OCI-LY3 (cell line): Measurements from ENCODE around the gene KIF15.
A peak's percentile ranks its signal among the peaks of the same experiment; 100 is the strongest.

ENCODE experiments used
- H2AFZ ChIP-seq: fragments of 200-600, 300-600 bp; shearing (Covaris generic); 2 replicates; pipeline ENCODE4 v1.6.0; 2014; ENCODE audit warnings: antibody characterized with exemption, low read depth, low read length
- H3K27ac ChIP-seq: fragments of 200-600, 300-600 bp; sonication (generic); 2 replicates; pipeline ENCODE4 v1.5.1; 2014; ENCODE audit warnings: mild to moderate bottlenecking, low read length, moderate library complexity, mixed read lengths
- H3K27me3 ChIP-seq: fragments of 200-600, 300-600 bp; sonication (generic); 2 replicates; pipeline ENCODE4 v1.6.1; 2014; ENCODE audit warnings: low read depth, low read length, mixed read lengths
- H3K36me3 ChIP-seq: fragments of 200-600, 300-600 bp; sonication (generic); replicated peaks from 2 replicates; pipeline ENCODE3; 2014; ENCODE audit warnings: low read depth, low read length, mixed read lengths
- H3K4me1 ChIP-seq: fragments of 300-600, 200-600 bp; sonication (generic); 2 replicates; pipeline ENCODE4 v1.6.1; 2014; ENCODE audit warnings: low read length, mixed read lengths
- H3K4me2 ChIP-seq: fragments of 200-600, 300-600 bp; sonication (generic); 2 replicates; pipeline ENCODE4 v1.6.1; 2014; ENCODE audit warnings: low read length, mixed read lengths
- H3K4me3 ChIP-seq: fragments of 300-600, 200-600 bp; sonication (generic); 2 replicates; pipeline ENCODE4 v1.5.1; 2014; ENCODE audit warnings: antibody characterized with exemption, mild to moderate bottlenecking, low read length, moderate library complexity
- H3K79me2 ChIP-seq: fragments of 300-600, 200-600 bp; shearing (Covaris generic); 2 replicates; pipeline ENCODE4 v1.6.1; 2014; ENCODE audit warnings: mild to moderate bottlenecking, low read length, mixed read lengths
- H3K9ac ChIP-seq: fragments of 300-600, 200-600 bp; shearing (Covaris generic); 2 replicates; pipeline ENCODE4 v1.6.0; 2014; ENCODE audit warnings: mild to moderate bottlenecking, low read length, moderate library complexity
- H3K9me3 ChIP-seq: fragments of 200-600, 300-600 bp; shearing (Covaris generic); 2 replicates; pipeline ENCODE4 v1.6.1; 2014; ENCODE audit warnings: low read length, mixed read lengths; ENCODE audit not compliant: insufficient read depth
- H4K20me1 ChIP-seq: fragments of 200-600, 300-600 bp; sonication (generic); 2 replicates; pipeline ENCODE4 v1.6.1; 2016; ENCODE audit warnings: low read length, mixed read lengths; ENCODE audit not compliant: insufficient read depth
- CTCF ChIP-seq: fragments of 200-600, 300-600 bp; sonication (generic); IDR thresholded peaks from 2 replicates; pipeline ENCODE4 v1.5.1; 2014; ENCODE audit warnings: antibody characterized with exemption, low read length, low read depth
- EZH2phosphoT487 ChIP-seq: fragments of 200-600 bp; shearing (Covaris generic); IDR thresholded peaks from 2 replicates; pipeline ENCODE4 v1.6.1; 2018; ENCODE audit warnings: antibody characterized with exemption, mixed run types, low read depth

KIF15 gene

DNA sequence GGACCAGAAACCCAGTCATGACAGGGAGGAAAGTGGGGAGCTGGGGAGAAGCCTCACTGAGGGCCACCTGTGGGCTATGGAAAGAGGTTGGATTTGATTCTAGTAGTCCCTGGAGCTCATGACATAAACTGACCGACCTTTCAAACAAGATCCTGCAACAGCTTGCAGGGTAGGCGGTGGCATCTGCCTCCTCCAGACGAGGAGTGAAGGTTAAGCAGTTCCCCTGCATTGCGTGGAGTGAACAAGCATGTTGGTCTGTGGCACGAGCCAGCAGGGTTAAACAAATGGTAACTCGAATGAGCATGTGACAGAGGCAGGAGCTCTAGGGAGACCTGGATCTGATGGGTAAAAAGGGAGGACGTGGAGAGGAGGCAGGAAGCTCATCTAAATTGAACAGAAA, 125.5 kb downstream of the KIF15 start:
- H3K27me3 ChIP-seq = peaks cover 10% of the 10 kb centered on the region; the same call in 1 of the 2 replicates
- no peak overlapping the region for H3K4me3 ChIP-seq
- H3K36me3 ChIP-seq = no peaks in the 10 kb centered on the region
- H4K20me1 ChIP-seq = no peaks in the 10 kb centered on the region
- TF ChIP-seq CTCF = no peak
- TF ChIP-seq EZH2phosphoT487 = no peak
- H3K27ac ChIP-seq = no peak overlapping the region
- H3K4me1 ChIP-seq = peaks cover 19% of the 10 kb centered on the region
- H3K4me2 ChIP-seq = no peak overlapping the region
- no peak overlapping the region for H3K9ac ChIP-seq
- no peak overlapping the region for H2AFZ ChIP-seq
- no peaks in the 10 kb centered on the region for H3K9me3 ChIP-seq
- no peaks in the 10 kb centered on the region for H3K79me2 ChIP-seq

DNA sequence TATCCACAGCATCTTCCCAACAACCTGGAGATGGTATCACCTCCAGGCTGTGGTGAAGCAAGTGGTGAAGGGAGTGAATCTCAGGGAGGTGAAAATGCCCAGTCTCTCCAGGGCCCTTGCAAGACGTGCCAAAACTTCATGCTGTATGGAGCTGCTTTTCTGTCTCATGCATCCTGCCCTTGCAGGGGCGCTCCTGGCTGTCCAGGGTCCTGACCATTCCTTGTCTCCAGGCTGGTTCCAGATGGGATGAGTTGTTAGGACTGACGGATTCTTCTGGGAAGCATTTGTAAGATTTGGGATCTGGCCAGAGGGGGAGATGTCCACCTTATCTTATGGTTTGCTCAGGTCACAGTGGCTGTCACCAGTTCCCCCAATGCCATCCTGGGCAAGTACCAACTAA, 128.7 kb downstream of the KIF15 start:
- peak overlapping the region; percentile 30; the same call in 1 of the 2 replicates for H3K4me2 ChIP-seq
- H3K79me2 ChIP-seq = no peaks in the 10 kb centered on the region
- H4K20me1 ChIP-seq = no peaks in the 10 kb centered on the region
- no peak overlapping the region for H3K9ac ChIP-seq
- H2AFZ ChIP-seq = no peak overlapping the region
- no peak overlapping the region for H3K27ac ChIP-seq
- no peak overlapping the region for H3K4me3 ChIP-seq
- peaks cover 3% of the 10 kb centered on the region; the same call in 1 of the 2 replicates for H3K27me3 ChIP-seq
- H3K9me3 ChIP-seq = no peaks in the 10 kb centered on the region
- no peaks in the 10 kb centered on the region for H3K36me3 ChIP-seq
- TF ChIP-seq CTCF (no peak), EZH2phosphoT487 (no peak)
- H3K4me1 ChIP-seq = peaks cover 19% of the 10 kb centered on the region

DNA sequence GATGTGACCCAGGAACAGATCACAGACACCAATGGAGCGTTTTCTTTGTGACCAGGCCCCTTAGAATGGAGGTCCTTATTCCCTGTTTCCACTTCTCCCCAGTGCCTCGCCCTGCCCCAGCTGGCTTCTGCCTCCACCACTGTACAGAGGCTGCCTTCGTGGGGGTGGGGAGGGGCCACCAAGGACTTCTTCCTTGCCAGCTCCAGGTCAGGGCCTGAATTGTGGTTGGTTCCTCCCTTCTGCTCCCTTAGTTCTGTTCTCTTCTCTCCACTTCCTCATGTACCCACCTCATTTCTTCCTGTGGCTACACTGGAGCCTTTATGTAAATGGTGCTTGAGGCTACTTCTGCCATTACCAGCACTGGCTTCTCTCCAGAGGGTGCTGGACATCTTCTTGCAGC, 129.3 kb downstream of the KIF15 start:
- Histone ChIP-seq H3K4me3 (no peak overlapping the region), H3K27ac (no peak overlapping the region)
- TF ChIP-seq CTCF (no peak), EZH2phosphoT487 (no peak)

DNA sequence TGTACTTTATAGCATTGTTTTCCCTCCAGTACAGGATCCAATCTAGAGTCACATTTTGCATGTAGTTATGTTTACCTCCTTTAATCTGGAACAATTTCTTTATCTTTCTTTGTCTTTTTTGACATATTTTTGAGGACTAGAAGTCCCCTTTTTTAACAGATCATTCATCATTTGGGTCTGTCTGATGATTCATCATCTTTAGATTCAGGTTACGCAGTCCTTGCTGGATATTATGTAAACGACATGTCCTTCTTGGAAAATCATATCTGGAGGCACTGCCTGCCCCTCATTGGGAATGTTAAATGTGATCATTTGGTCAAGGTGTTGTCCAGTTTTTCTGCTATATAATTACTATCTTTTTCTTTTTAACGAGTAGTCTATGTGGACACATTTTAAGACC, 131.1 kb downstream of the KIF15 start:
- Histone ChIP-seq H3K9me3 (no peaks in the 10 kb centered on the region), H4K20me1 (no peaks in the 10 kb centered on the region), H3K27ac (no peak overlapping the region), H3K9ac (no peak overlapping the region), H3K4me3 (no peak overlapping the region), H3K4me2 (no peak overlapping the region), H3K27me3 (no peaks in the 10 kb centered on the region), H3K79me2 (no peaks in the 10 kb centered on the region), H3K4me1 (peaks cover 24% of the 10 kb centered on the region), H2AFZ (no peak overlapping the region), H3K36me3 (no peaks in the 10 kb centered on the region)
- TF ChIP-seq CTCF (no peak), EZH2phosphoT487 (no peak)

More for the DNA sequence above, 129.3 kb downstream of the KIF15 start:
- H3K4me2 ChIP-seq = no peak overlapping the region
- peaks cover 19% of the 10 kb centered on the region for H3K4me1 ChIP-seq
- H3K79me2 ChIP-seq = no peaks in the 10 kb centered on the region
- H3K27me3 ChIP-seq = no peaks in the 10 kb centered on the region
- no peaks in the 10 kb centered on the region for H3K9me3 ChIP-seq
- H3K9ac ChIP-seq = no peak overlapping the region
- H4K20me1 ChIP-seq = no peaks in the 10 kb centered on the region
- H3K36me3 ChIP-seq = no peaks in the 10 kb centered on the region
- H2AFZ ChIP-seq = no peak overlapping the region
